Measurements from ENCODE around the gene CHST6.
"Not testable (repeated sequence)": the region's sequence is repeated elsewhere in the genome, so short reads cannot be mapped to it uniquely, and the experiment has no call there.

The CHST6 gene

GRCh38 chr16:75475420-75475847, 19.8 kb downstream of the CHST6 start:
- DNase-seq: no peak

- no peak for DNase-seq
These were observed 22.0 kb downstream of the CHST6 start for GRCh38 chr16:75472908-75473877.

DNA sequence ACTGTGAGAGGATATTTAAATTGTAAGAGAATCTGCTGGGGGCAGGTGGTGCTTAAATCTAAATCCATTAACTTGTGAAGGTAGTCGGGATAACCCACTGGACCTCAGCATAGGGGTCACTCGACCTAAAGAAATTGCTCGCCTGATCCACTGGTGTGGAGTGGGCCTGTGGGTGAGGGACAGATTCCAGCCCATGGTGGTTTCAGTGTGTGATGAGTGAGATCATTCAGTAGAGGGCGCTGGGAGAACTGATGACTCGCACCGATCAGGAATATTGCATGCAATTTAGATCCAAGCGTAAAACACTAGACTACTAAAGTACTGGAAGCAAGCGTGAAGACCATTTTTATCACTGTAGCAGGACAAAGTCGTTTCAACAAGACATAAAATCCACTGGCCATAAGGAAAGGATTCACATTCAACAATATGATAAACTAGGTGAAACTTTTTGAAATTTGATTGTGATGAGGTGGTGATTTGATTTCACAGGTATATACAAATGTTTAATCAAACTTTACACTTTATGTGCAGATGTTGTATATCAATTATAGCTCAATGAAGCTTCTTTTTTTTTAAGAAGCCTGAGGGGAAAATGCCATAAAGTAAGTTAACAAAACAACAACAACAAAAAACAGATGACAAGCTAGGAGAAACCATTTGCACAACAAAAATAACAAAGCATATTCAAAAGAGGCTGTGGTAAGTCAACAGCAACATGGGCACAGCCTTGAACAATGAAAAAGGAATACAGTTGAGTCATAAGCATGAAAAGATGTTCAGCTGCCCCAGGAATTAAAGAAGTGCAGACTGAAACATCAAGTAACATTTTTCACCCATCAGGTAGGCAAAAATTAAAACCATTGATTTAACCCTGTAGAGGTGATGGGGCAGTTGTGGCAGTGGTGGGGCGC, 23.3 kb downstream of the CHST6 start:
- no peak for DNase-seq

- no peak for DNase-seq
These were observed 28.5 kb downstream of the CHST6 start for GRCh38 chr16:75466760-75467159.

DNA sequence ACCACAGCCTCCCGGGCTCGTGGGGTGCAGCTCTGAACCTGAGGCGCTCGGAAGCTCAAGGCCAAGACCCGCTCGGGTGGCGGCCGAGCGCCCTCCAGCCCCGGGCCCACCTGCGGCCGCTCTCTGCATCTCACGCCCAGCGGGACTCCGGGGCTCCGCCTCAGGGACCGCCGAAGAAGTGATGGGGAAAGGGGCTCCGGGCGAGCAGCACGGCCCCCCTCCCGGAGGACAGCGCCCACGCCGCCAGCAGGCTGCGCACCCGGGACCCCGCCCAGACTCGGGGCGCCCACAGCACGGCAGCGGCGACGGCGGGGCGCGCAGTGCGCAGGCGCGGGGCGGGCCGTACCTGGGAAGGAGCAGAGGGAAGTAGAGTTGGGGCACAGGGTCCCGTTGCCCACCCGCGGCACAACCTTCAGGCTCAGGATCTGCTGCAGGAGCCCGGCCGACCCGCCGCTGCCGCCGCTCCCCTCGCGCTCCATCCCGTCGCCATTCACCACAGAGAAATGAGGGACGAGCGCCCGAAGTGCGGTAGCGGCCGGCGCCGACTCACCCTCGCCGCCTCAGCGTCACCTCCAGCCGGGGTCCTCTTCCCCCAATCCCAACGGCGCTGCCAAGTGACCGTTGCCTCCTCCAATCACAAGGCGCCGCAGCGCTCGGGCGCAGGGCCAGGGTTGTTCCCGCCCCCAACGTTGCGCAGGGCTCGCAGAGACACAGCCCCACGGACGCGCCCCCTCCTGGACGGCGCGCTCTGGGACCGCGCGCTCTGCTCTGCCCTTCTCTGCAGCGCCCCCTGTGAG, 30.9 kb downstream of the CHST6 start, which contains the start of gene TMEM170A:
Gene TMEM170A, minus strand, starts transcription at position 568 of the 797 bp plus-strand sequence. Its CDS starts 89 bp downstream, at position 479.
- DNase-seq: peak; percentile 95

DNA sequence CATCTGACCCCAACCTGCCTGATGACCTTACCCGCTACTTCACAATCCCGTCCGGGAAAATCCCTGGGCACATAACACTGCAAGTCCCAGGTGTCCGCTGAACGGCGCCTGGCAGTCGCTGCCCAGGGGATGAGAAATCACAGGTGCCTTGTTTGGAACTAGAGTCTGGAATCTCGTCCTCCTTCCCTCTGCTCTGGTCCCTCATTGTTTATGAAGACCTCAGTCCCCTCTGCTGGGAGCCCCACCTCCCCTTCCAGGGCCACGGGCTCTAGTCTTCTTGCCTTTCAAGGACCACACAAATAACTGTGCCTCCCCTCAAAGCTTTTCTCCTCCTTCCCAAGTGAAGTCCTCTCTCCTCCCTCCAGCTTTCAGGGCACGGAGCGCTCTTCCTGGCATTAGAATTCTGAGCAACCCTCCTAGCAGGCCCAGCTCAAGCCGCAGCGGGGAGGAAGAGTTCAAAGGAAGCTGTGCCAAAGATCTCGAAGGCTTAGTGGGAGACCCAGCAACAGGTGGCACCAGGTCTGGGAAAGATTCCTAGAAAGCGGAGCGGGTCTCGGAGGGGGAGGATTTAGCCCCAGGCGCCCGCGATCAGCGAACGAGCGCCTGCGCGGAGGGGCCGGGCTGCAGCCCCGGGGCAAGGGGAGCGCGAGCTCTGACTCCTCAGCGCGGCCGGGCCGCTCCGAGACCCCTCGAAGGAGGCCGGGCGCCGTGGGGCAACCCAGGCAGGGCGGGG, 31.7 kb downstream of the CHST6 start:
- DNase-seq: peak; percentile 30

- no peak for DNase-seq
These were observed 32.4 kb downstream of the CHST6 start for GRCh38 chr16:75462806-75463205.

DNA sequence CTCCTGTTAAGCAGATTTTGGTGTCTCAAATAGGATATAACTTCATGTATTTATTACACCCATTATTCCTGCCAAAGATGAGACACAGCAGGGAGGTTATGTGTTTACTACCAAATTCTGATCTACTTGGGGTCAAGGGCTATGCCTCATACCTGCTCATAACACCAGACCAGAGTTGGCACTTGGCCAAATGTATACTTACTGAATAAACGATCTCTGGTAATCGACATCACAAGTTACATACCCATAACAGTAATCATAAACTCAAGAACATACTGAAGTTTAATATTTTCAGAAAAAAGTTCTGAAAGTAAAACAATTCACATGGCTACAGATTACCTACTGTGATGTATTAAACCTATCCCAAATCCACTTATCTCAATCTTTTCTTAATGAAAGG, 33.7 kb downstream of the CHST6 start:
- no peak for DNase-seq

DNA sequence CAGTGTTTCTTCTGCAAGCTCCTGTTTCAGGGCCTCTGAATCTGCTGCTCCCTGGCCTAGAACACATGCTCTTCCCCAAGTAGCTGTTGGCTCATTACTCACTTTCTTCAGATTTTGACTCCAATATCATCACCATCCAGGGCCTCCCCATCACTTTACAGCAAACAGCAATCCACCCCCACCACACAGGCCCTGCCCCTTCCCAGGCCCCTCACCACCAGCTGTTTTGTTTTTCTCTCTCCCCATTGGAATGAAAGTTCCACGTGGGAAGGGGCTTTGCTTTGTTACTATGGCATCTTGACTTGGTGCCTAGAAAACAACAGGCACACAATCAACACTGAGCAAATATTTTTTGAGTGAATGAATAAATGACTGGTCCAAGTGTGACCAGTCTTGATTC, 34.8 kb downstream of the CHST6 start:
- no peak for DNase-seq

DNA sequence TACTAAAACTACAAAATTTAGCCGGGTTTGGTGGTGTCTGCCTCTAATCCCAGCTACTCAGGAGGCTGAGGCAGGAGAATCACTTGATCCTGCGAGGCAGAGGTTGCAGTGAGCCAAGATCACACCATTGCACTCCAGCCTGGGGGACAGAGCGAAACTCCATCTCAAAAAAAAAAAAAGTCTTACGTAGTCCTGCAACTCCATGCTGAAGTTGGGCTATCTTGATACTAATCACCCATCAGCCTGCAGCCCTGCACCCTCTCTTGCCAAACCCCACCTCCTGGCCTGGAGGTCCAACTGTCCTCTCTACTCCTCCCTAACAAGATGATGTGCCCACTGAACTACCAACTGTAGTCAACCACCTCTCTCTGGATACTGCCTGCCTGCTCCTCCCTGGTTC, 35.5 kb downstream of the CHST6 start:
- DNase-seq: no peak

DNA sequence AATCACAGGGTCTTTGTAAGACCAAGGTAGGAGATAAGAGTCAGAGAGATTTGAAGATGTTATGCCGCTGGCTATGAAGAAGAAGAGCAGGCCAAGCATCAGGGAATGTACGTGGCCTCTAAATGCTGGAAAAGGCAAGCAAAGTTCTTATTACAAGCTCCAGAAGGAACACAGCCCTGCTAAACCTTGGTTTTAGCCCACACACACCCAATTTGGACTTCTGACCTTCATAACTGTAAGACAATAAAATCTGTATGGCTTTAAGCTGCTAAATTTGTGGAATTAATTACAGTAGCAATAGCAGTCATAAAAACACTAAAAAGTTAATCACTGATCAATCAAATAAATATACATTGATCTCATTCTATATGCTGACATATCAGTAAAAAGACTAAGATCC, 36.8 kb downstream of the CHST6 start:
- DNase-seq: no peak

GRCh38 chr16:75458029-75458428, 37.2 kb downstream of the CHST6 start:
- no peak for DNase-seq

DNA sequence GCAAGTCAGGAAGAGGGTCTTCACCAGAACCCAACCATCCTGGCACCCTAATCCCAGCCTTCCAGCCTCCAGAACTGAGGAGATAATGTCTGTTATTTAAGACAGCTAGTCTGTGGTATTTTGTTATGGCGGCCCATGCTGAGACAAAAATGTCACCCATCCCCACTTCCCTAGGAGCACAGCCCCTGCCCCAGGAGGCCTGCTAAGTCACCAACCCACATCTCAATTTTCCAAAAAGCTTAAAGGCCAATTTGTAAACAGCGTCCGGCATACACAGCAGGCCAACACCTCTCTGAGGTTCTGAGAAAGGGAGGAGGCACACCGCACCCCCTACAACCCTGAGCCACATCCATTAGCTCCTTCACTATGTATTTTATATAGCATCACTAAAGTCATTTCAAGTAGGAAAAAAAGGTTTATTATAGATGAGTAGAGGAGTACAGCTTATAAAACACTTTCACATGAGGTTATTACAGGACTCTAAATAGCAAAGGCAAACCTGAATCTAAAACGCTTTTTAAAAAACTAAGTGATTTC, 37.7 kb downstream of the CHST6 start:
- no peak for DNase-seq

DNA sequence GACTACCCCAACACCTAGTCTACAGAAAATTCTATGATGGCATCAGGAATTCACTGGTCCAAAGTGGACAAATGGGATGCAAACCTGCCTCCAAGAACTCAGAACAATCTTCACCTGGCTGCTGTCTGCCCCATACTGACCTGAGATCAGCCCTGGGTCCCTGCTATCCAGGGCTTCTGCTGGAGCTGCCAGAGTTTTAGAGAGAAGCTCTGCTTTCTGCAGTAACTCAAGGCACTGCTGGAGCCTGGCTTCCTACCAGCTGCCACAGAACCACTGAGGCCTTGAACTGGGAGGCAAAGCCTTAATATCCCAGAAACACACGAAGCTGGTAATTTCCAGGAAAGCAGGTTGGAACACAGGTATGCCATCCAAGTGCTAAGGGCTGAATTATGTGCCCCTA, 38.3 kb downstream of the CHST6 start:
- DNase-seq: no peak

- not testable (repeated sequence) for DNase-seq
These were observed 38.8 kb downstream of the CHST6 start for GRCh38 chr16:75456486-75456885.

- no peak for DNase-seq
These were observed 39.6 kb downstream of the CHST6 start for GRCh38 chr16:75455677-75456076.

DNA sequence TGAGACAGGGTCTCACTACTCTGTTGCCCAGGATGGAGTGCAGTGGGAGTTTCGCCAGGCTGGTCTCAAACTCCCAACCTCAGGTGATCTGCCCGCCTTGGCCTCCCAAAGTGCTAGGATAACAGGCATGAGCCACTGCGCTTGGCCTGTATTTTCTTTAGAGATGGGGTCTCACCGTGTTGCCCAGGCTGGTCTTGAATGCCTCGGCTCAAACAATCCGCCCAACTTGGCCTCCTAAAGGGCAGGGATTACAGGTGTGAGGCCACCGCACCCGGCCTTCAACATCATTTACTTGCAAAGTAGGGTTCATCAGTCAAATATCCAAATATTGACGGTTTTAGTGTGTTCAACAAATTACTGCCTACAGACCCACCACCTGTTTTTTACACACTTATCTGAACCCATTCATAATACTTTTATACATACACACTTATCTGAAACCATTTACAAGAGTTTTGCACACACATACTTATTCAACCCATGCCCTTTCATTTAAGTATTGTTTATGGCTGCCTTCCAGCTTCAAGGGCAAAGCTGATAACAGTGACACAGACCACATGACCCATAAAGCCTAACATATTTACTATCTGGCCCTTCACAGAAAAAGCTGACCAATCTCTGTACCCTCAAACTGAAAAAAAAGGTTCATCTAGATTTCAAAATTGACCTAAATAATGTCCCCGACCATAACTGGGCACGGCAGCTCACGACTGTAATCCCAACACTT, 42.6 kb downstream of the CHST6 start:
- no peak for DNase-seq

GRCh38 chr16:75446416-75446815, 48.8 kb downstream of the CHST6 start:
- DNase-seq: no peak

GRCh38 chr16:75445298-75445697, 49.9 kb downstream of the CHST6 start:
- no peak for DNase-seq

- DNase-seq: no peak
These were observed 51.9 kb downstream of the CHST6 start for GRCh38 chr16:75443298-75443697.

Measured in T1000 (cell line).